ENCODE results near the gene C1QTNF9. TPM values are rescaled to one million over a fixed set of nuclear protein-coding genes. Genes with fewer than 3 reads are reported as not detected.

The C1QTNF9 gene
- total RNA-seq, 1 experiment from 2014 or later, result not detected

DNA sequence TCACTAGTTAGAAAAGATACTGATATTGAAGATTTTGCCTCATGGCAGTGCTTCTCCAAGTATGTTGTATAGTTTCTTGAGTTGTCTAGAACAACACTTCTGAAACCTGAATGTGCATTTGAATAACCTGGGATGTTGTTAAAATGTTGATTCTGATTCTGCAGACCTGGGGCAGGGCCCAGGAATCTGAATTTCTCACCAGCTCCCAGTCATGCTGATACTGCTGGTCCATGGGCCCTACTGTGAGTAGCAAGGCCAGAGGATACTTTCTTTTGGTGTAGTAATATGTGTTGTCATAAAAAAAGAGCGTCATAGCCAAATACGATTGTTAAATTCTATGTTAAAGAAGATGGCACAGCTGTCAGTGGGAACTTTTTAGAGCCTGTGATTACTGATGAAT lies 41.6 kb upstream of the C1QTNF9 start:
- H3K4me1 Mint-ChIP-seq, result peaks cover 18% of the 10 kb centered on the region
- H3K9me3 Mint-ChIP-seq, result no peaks in the 10 kb centered on the region
- H3K27ac Mint-ChIP-seq, result no peak overlapping the region
- DNase-seq (ENCODE audit: low spot score) (no peak), ATAC-seq (no peak)
- H3K4me3 Mint-ChIP-seq, result no peak overlapping the region
- ChIA-PET POLR2A (no interaction called here), CTCF (interaction anchor here (0.7 kb wide), 1 partner anchor 809 kb away, joined by 3 read pairs; no protein-coding TSS in a partner anchor)
- H3K27me3 Mint-ChIP-seq (ENCODE audit: low read depth), result no peaks in the 10 kb centered on the region
- TF ChIP-seq TEAD4 (CRISPR knock-in tag; IDR thresholded peaks at IDR 0.05) (no peak), FOXK1 (CRISPR knock-in tag; IDR thresholded peaks at IDR 0.05) (no peak), TCF7 (CRISPR knock-in tag; IDR thresholded peaks at IDR 0.05; ENCODE audit: low read depth) (no peak), RELA (CRISPR knock-in tag; IDR thresholded peaks at IDR 0.05; ENCODE audit: borderline replicate concordance) (no peak), NFATC4 (CRISPR knock-in tag; IDR thresholded peaks at IDR 0.05) (no peak), ZNF671 (CRISPR knock-in tag; IDR thresholded peaks at IDR 0.05) (no peak), IRF2 (CRISPR knock-in tag; IDR thresholded peaks at IDR 0.05; ENCODE audit: borderline replicate concordance, low read depth) (no peak), MXD4 (CRISPR knock-in tag; IDR thresholded peaks at IDR 0.05; ENCODE audit: borderline replicate concordance) (no peak), TP53 (CRISPR knock-in tag; IDR thresholded peaks at IDR 0.05) (no peak), CREM (CRISPR knock-in tag; IDR thresholded peaks at IDR 0.05) (no peak)
- TF ChIP-seq, protein P1, sequence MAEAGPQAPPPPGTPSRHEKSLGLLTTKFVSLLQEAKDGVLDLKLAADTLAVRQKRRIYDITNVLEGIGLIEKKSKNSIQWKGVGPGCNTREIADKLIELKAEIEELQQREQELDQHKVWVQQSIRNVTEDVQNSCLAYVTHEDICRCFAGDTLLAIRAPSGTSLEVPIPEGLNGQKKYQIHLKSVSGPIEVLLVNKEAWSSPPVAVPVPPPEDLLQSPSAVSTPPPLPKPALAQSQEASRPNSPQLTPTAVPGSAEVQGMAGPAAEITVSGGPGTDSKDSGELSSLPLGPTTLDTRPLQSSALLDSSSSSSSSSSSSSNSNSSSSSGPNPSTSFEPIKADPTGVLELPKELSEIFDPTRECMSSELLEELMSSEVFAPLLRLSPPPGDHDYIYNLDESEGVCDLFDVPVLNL (CRISPR knock-in tag; IDR thresholded peaks at IDR 0.05; ENCODE audit: borderline replicate concordance, low read depth), result no peak
- TF ChIP-seq, protein P2, sequence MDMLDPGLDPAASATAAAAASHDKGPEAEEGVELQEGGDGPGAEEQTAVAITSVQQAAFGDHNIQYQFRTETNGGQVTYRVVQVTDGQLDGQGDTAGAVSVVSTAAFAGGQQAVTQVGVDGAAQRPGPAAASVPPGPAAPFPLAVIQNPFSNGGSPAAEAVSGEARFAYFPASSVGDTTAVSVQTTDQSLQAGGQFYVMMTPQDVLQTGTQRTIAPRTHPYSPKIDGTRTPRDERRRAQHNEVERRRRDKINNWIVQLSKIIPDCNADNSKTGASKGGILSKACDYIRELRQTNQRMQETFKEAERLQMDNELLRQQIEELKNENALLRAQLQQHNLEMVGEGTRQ (CRISPR knock-in tag; IDR thresholded peaks at IDR 0.05), result no peak
- TF ChIP-seq, protein P3, sequence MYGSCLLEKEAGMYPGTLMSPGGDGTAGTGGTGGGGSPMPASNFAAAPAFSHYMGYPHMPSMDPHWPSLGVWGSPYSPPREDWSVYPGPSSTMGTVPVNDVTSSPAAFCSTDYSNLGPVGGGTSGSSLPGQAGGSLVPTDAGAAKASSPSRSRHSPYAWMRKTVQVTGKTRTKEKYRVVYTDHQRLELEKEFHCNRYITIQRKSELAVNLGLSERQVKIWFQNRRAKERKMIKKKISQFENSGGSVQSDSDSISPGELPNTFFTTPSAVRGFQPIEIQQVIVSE (CRISPR knock-in tag; IDR thresholded peaks at IDR 0.05; ENCODE audit: borderline replicate concordance), result no peak
- TF ChIP-seq, protein P4, sequence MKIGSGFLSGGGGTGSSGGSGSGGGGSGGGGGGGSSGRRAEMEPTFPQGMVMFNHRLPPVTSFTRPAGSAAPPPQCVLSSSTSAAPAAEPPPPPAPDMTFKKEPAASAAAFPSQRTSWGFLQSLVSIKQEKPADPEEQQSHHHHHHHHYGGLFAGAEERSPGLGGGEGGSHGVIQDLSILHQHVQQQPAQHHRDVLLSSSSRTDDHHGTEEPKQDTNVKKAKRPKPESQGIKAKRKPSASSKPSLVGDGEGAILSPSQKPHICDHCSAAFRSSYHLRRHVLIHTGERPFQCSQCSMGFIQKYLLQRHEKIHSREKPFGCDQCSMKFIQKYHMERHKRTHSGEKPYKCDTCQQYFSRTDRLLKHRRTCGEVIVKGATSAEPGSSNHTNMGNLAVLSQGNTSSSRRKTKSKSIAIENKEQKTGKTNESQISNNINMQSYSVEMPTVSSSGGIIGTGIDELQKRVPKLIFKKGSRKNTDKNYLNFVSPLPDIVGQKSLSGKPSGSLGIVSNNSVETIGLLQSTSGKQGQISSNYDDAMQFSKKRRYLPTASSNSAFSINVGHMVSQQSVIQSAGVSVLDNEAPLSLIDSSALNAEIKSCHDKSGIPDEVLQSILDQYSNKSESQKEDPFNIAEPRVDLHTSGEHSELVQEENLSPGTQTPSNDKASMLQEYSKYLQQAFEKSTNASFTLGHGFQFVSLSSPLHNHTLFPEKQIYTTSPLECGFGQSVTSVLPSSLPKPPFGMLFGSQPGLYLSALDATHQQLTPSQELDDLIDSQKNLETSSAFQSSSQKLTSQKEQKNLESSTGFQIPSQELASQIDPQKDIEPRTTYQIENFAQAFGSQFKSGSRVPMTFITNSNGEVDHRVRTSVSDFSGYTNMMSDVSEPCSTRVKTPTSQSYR (CRISPR knock-in tag; IDR thresholded peaks at IDR 0.05), result no peak
- TF ChIP-seq, protein P5, sequence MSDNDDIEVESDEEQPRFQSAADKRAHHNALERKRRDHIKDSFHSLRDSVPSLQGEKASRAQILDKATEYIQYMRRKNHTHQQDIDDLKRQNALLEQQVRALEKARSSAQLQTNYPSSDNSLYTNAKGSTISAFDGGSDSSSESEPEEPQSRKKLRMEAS (CRISPR knock-in tag; IDR thresholded peaks at IDR 0.05), result no peak
- H3K36me3 Mint-ChIP-seq, result no peaks in the 10 kb centered on the region

DNA sequence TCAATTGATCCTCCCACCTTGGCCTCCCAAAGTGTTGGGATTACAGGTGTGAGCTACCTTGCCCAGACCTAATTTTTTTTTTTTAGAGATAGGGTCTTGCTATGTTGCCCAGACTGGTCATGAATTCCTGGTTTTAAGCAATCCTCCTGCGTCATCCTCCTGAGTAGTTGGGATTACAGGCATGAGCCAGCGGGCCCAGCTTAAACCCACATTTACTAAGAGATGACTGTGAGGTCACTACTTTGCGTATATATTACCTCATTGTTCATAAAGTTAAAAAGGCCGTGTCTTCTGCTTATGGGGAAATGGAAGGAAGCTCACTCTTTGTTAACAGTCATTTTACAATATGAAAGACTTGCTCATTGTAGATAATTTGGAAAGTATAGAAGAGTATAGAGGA lies 39.6 kb upstream of the C1QTNF9 start:
- Mint-ChIP-seq H3K36me3 (0 out of 2 replicates have a peak, but pooled peaks cover 2% of the 10 kb centered on the region), H3K27ac (no peak overlapping the region), H3K9me3 (no peaks in the 10 kb centered on the region), H3K4me1 (peaks cover 18% of the 10 kb centered on the region), H3K27me3 (ENCODE audit: low read depth) (no peaks in the 10 kb centered on the region), H3K4me3 (no peak overlapping the region)
- ATAC-seq (no peak), DNase-seq (ENCODE audit: low spot score) (no peak)
- TF ChIP-seq FOXK1 (CRISPR knock-in tag; IDR thresholded peaks at IDR 0.05) (no peak), TEAD4 (CRISPR knock-in tag; IDR thresholded peaks at IDR 0.05) (no peak), NFE2L1 (CRISPR knock-in tag; IDR thresholded peaks at IDR 0.05) (no peak), ZNF121 (CRISPR knock-in tag; IDR thresholded peaks at IDR 0.05) (peak; percentile 30; the same call in 1 of the 2 replicates), NR2C2 (CRISPR knock-in tag; IDR thresholded peaks at IDR 0.05) (no peak), RELA (CRISPR knock-in tag; IDR thresholded peaks at IDR 0.05; ENCODE audit: borderline replicate concordance) (no peak), ETV6 (CRISPR knock-in tag; IDR thresholded peaks at IDR 0.05) (no peak)
- TF ChIP-seq, protein P6, sequence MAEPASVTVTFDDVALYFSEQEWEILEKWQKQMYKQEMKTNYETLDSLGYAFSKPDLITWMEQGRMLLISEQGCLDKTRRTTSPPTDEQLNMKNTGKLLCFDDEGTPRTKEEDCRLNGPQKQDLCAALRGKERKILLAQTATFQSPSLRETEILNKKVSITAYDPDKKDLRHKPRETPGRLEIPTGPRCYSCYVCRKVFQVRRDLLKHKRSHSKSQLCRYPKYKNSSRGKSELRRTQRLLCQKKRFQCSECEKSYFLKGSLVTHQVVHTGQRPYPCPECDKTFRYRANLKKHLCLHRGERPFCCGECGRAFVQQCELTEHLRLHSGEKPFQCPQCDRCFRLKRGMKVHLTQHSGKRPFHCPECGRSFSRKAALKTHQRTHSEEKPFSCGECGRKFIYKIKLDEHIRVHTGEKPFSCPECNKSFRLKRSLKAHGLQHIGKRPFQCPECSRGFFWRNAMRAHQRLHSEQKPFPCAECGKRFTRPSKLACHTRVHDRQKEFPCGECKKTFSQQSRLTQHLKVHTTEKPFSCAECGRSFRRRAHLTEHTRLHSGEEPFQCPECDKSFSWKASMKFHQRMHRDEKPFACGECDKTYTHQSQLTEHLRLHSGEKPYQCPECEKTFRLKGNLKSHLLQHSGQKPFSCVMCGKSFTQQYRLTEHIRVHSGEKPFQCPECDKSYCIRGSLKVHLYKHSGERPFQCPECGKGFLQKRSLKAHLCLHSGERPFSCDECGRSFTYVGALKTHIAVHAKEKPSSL (CRISPR knock-in tag; conservative IDR thresholded peaks at IDR 0.05), result no peak
- TF ChIP-seq, protein P5 (CRISPR knock-in tag; IDR thresholded peaks at IDR 0.05), result no peak
- CTCF ChIA-PET, result no interaction called here
- POLR2A ChIA-PET, result no interaction called here

Data from WTC11 (cell line).